Muscle layer of colon (tissue), 2 donors: Measurements from ENCODE around the gene CABS1.

ENCODE experiments used
- H3K27ac ChIP-seq: one replicate; pipeline ENCODE4 v1.7.0; 2013; ENCODE audit warnings: low read depth, mild to moderate bottlenecking, low read length, moderate library complexity
- H3K27me3 ChIP-seq, 2 donors: one replicate each; pipeline ENCODE4 v1.7.0; 2013; ENCODE audit warnings: low read length in 2 of 2, mild to moderate bottlenecking in 2 of 2; ENCODE audit not compliant: insufficient read depth in 2 of 2, control insufficient read depth in 1 of 2
- H3K36me3 ChIP-seq: one replicate; pipeline ENCODE4 v1.7.0; 2013; ENCODE audit warnings: mild to moderate bottlenecking, low read length; ENCODE audit not compliant: insufficient read depth
- H3K4me1 ChIP-seq: one replicate; pipeline ENCODE4 v1.7.0; 2013; ENCODE audit warnings: mild to moderate bottlenecking, low read length; ENCODE audit not compliant: insufficient read depth
- H3K4me3 ChIP-seq, 2 donors: one replicate each; pipeline ENCODE4 v1.7.0; 2013; ENCODE audit warnings: low read length in 2 of 2, low read depth in 1 of 2, mild to moderate bottlenecking in 1 of 2, moderate library complexity in 1 of 2
- H3K9ac ChIP-seq: one replicate; pipeline ENCODE4 v1.7.0; 2013; ENCODE audit warnings: low read length
- H3K9me3 ChIP-seq: one replicate; pipeline ENCODE4 v1.7.0; 2013; ENCODE audit warnings: mild to moderate bottlenecking, low read length
- donor health status: abdominal sarcoma.
- donor health status: Adenocarcinoma of cecum.

CABS1 gene

DNA sequence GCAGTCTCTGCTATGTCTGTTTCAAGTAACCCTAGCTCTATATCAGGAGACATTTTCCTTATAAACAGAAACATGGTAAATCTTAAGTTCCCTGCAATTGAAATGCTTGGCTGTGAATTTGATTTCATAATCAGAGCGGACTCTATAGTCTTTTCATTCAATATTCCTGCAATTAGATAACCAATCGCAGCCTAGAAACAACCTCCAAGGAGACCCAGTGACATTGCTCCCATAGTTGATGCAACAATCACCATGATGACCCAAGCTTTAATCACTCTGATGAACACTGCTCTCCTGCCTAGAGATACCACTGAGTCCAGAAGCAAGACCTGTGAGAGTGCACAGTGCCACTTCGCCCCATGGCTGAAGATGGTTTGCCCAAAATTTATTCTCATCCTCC, at the start of gene CABS1:
CABS1 (plus strand) TSS at position 301 of the 400 bp plus-strand sequence; CDS start at position 360, 59 bp downstream.
- H3K9ac ChIP-seq = no peak within 1 kb of the TSS
- no peaks in the 10 kb centered on the region for H3K4me1 ChIP-seq
- no peaks in the 10 kb centered on the region for H3K36me3 ChIP-seq
- no peaks in the 10 kb centered on the region for H3K9me3 ChIP-seq
- H3K4me3 ChIP-seq = no peak within 1 kb of the TSS
- no peak within 1 kb of the TSS for H3K27ac ChIP-seq
- H3K27me3 ChIP-seq = no peaks in the 10 kb centered on the region

DNA sequence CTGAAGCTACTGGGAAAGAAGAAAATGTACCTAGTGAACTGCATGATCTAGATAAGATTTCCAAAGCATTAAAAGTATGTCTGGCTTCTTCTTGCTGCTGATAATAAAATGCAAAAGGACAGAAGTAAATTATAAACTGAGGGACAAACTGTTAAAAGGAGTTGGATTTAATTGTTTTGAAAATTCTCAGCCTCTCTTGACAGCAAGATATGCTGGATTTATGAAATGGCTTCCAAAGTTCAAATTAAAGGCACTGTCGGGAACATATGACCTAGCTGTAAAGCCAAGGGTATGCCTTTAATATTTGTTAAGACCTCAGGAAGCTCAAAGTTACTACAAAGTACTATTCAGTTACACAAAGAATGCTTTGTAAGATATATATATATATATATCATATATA, 46.1 kb upstream of the CABS1 start:
- H3K36me3 ChIP-seq = no peaks in the 10 kb centered on the region
- no peaks in the 10 kb centered on the region for H3K27me3 ChIP-seq
- H3K27ac ChIP-seq = no peak overlapping the region
- H3K4me3 ChIP-seq = no peak overlapping the region
- H3K9me3 ChIP-seq = no peaks in the 10 kb centered on the region
- H3K4me1 ChIP-seq = no peaks in the 10 kb centered on the region
- H3K9ac ChIP-seq = no peak overlapping the region

DNA sequence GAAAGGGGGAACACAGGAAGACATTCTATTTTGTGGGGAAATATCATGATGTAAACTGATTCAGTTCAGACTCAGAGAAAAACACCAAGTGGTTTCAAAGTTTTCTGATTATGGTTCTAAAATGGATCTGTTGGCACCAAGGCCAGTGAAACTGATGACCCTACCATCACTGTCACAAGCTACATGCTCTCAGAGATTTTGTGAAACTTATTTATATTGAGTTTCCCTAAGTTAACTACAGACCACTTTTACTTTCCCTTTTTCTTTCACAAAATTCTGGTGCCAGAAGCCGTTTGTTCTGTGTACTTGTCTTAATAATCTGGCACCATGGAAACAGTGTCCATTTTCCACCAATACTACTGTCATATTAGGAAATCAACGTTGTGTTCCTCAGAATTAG, 43.4 kb upstream of the CABS1 start:
- H3K9ac ChIP-seq = no peak overlapping the region
- no peaks in the 10 kb centered on the region for H3K36me3 ChIP-seq
- no peak overlapping the region for H3K4me3 ChIP-seq
- H3K4me1 ChIP-seq = no peaks in the 10 kb centered on the region
- no peaks in the 10 kb centered on the region for H3K9me3 ChIP-seq
- no peak overlapping the region for H3K27ac ChIP-seq
- no peaks in the 10 kb centered on the region for H3K27me3 ChIP-seq

DNA sequence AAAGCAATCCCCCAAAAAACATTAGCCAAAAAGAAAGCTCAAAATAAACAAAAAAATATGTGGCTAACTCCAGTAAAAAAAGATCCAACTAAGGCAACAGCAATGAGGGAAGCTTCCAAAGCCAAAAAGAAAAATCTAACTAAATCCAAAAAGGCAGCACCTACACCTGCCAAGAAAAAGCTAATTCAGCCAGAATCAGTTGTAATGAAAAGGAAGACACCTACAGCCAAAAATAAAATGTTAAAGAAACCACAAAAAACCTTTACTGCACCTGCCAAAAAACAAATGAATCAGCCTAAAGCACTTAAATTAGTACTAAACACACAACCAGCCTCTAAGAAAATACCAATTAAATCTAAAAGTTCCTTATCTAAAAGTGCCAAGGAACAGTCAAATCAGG, 37.2 kb upstream of the CABS1 start:
- Histone ChIP-seq H3K4me3 (no peak overlapping the region), H3K9ac (no peak overlapping the region), H3K36me3 (no peaks in the 10 kb centered on the region), H3K27me3 (no peaks in the 10 kb centered on the region), H3K27ac (no peak overlapping the region), H3K9me3 (no peaks in the 10 kb centered on the region), H3K4me1 (no peaks in the 10 kb centered on the region)

DNA sequence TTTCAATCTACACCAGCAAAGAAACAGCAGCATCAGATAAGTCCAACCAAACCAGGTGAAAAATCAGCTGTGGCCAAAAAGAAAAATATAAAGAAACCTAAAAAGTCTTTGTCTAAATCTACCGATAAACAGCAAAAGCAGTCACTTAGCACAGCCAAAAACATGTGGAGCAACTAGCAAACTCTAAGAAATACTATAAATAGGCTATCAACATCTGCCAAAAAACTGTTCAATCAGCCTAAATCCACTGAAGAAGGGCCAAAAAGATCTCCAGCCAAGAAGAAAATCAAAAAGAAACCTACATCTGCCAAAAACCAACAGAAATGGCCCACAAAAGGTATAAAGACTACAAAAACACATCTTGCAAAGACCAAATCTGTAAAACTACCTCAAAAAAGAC, 36.7 kb upstream of the CABS1 start:
- no peaks in the 10 kb centered on the region for H3K36me3 ChIP-seq
- H3K4me3 ChIP-seq = no peak overlapping the region
- H3K27me3 ChIP-seq = no peaks in the 10 kb centered on the region
- no peak overlapping the region for H3K9ac ChIP-seq
- no peaks in the 10 kb centered on the region for H3K9me3 ChIP-seq
- no peaks in the 10 kb centered on the region for H3K4me1 ChIP-seq
- H3K27ac ChIP-seq = no peak overlapping the region

DNA sequence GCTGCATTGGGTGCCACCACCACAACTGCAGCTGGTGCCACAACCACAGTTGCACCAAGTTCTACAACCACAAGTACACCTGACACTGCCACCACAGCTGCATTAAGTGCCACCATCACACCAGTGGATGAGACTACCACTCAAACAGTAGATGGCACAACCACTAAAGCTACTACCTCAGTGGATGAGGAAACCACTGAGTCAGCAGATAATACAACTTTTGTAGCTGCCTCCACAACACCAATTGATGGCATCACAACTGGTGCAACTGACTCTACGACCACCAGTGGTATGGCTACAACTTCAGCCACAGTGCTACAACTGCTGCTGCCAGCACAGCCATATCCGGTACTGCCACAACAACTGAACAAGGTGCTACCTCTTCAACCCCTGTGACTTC, 35.1 kb upstream of the CABS1 start:
- H3K9me3 ChIP-seq = no peaks in the 10 kb centered on the region
- H3K4me1 ChIP-seq = no peaks in the 10 kb centered on the region
- H3K9ac ChIP-seq = no peak overlapping the region
- H3K27me3 ChIP-seq = no peaks in the 10 kb centered on the region
- H3K27ac ChIP-seq = no peak overlapping the region
- H3K36me3 ChIP-seq = no peaks in the 10 kb centered on the region
- no peak overlapping the region for H3K4me3 ChIP-seq

DNA sequence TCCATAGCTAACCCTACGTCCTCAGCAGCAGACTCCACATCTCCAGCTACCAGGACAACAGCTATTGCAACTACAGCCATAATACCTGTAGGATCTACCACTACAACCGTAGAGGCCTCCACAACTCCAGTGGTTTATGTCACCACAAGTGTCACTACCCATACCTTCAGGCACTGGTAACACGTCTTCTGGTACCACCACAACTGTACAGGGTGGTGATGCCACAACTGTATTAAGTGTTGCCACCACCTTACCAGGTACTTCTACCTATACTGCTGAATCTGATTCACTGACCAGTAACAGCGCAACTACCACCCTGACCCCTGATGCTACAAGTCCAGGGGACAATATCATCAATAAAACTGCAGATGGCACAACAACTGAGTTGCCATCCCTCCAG, 34.6 kb upstream of the CABS1 start:
- H3K36me3 ChIP-seq = no peaks in the 10 kb centered on the region
- no peaks in the 10 kb centered on the region for H3K4me1 ChIP-seq
- no peak overlapping the region for H3K27ac ChIP-seq
- H3K9ac ChIP-seq = no peak overlapping the region
- H3K4me3 ChIP-seq = no peak overlapping the region
- H3K9me3 ChIP-seq = no peaks in the 10 kb centered on the region
- H3K27me3 ChIP-seq = no peaks in the 10 kb centered on the region

DNA sequence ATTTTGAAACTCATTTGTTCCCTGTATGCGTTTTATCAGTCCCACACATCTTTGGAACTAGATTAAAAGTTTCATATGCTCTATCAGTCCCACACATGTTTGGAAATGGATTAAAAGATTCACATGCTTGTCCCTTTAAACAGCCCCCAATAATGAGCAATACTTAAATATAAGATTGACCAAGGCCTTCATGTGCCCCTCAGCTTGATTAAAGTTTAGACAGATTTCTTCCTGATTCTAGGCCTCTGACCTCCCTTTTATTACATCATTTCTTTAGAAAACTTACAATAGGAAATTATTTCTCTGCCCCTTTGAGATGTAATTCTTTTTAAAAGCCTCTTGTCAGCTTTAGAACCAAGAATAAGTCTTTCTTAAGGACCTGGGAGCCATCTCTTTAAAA, 31.7 kb upstream of the CABS1 start:
- Histone ChIP-seq H3K4me3 (no peak overlapping the region), H3K9ac (no peak overlapping the region), H3K27ac (no peak overlapping the region), H3K27me3 (no peaks in the 10 kb centered on the region), H3K9me3 (no peaks in the 10 kb centered on the region), H3K4me1 (no peaks in the 10 kb centered on the region), H3K36me3 (no peaks in the 10 kb centered on the region)

DNA sequence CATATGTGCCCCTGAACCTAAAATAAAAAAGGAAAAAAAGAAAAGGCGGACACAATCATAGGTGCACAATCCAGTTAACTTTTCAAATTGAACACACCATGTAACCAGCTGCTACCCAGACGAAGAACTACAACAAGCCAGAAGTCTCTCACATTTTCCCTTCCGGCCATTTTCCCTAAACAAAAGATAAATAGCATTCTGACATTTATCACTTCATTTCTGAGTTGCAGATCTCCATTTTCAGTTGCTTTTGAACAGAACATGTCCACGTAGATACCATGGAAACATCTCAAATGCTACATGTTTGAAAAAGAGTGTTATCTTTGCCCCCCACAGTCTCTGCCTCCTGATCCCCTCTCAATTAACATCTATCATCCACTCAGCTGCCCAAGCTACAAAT, 29.2 kb upstream of the CABS1 start:
- Histone ChIP-seq H3K36me3 (no peaks in the 10 kb centered on the region), H3K4me1 (no peaks in the 10 kb centered on the region), H3K9ac (no peak overlapping the region), H3K4me3 (no peak overlapping the region), H3K27ac (no peak overlapping the region), H3K27me3 (no peaks in the 10 kb centered on the region), H3K9me3 (no peaks in the 10 kb centered on the region)

DNA sequence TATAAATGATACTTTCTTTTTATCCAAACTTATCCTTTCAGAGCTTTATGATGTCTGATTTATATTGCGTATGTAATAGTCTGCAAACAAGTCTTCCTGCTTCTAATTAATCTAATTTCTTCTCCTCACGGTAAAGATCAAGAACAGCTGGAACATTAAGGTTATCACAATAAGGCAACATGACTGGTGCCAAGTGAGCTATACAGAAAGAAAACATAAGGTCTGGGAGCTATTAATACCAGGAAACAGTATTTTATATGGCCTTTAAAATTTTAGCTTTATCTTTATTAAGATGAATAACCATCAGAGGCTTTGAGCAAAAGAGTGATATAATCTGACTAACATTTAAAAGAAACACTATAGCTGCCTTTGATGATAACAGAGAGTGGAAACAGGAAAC, 28.7 kb upstream of the CABS1 start:
- H3K9me3 ChIP-seq = no peaks in the 10 kb centered on the region
- H3K36me3 ChIP-seq = no peaks in the 10 kb centered on the region
- H3K27me3 ChIP-seq = no peaks in the 10 kb centered on the region
- H3K4me1 ChIP-seq = no peaks in the 10 kb centered on the region
- H3K4me3 ChIP-seq = no peak overlapping the region
- no peak overlapping the region for H3K9ac ChIP-seq
- H3K27ac ChIP-seq = no peak overlapping the region

DNA sequence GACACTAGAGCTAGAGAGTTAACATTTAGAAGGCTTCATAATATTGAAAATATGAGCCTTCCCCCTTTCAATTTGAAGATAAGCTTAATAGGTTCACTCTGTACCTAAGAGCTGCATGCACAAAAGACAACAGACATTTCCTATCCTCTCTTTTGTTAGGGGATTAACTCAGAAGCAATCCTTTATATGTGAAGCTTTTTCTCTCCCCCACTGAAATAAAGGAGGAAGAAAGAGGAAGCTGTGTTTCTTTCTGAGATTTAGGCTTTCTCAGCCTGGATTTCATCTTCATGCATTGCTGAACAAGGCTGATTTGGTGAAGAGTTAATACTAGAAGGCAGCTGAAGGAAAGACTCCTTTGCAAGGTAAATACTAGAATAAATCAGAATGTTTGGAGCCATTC, 21.0 kb upstream of the CABS1 start:
- no peaks in the 10 kb centered on the region for H3K27me3 ChIP-seq
- H3K4me1 ChIP-seq = no peaks in the 10 kb centered on the region
- H3K9ac ChIP-seq = no peak overlapping the region
- no peak overlapping the region for H3K27ac ChIP-seq
- no peaks in the 10 kb centered on the region for H3K36me3 ChIP-seq
- no peaks in the 10 kb centered on the region for H3K9me3 ChIP-seq
- H3K4me3 ChIP-seq = no peak overlapping the region

DNA sequence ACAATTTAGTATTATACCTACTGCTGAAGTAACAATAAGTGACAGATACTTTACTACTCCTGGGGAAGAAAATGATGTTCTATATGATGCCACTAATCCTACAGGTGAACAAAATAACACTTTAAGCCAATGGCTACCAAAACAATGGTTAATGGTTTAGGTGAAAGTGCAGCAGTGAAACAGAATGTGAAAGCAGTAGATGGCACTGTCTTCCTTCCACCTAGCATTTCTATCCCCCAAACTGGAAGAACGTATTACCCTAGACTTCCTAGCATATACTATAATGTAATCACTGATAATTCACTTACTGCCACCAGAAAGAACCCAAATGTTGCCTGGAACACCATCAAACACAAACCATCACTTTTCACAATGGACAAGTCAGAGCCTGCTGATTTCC, 18.9 kb upstream of the CABS1 start:
- H3K9ac ChIP-seq = no peak overlapping the region
- no peaks in the 10 kb centered on the region for H3K27me3 ChIP-seq
- H3K4me3 ChIP-seq = no peak overlapping the region
- H3K9me3 ChIP-seq = no peaks in the 10 kb centered on the region
- no peaks in the 10 kb centered on the region for H3K4me1 ChIP-seq
- no peak overlapping the region for H3K27ac ChIP-seq
- no peaks in the 10 kb centered on the region for H3K36me3 ChIP-seq
